Measurements from ENCODE around the gene SH3RF3. TPM values are rescaled to one million over a fixed set of nuclear protein-coding genes. Genes with fewer than 3 reads are reported as not detected.

SH3RF3 gene
- total RNA-seq, 1 experiment from 2014 or later = 0.30 TPM

DNA sequence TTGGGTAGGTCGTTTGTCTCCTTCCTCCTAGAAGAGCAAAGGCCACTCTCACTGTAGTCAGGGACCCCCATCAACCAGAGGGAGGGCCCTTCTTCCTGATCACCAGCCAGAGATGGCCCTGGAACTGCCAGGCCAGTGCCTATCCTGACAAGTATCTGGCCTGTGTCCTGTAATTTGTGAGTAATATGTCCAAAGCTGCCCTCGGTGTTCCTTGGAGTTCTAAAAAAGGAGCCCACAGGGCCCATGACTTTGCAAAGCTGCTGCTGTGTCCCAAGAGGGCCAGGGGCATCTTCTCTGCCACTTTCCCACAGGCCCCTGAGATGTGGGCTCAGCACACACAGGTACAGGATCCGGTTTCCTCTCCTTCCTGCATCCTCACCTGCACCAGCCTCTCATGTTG, 272.4 kb downstream of the SH3RF3 start:
- Histone ChIP-seq H3K27ac (no peak overlapping the region), H3K4me3 (no peak overlapping the region), H3K4me1 (0 out of 2 replicates have a peak, but pooled peaks cover 6% of the 10 kb centered on the region), H3K27me3 (no peaks in the 10 kb centered on the region; the same call in 1 of the 2 replicates), H3K36me3 (no peaks in the 10 kb centered on the region), H3K9me3 (replicated peaks) (no peaks in the 10 kb centered on the region)
- DNase-seq = no peak

DNA sequence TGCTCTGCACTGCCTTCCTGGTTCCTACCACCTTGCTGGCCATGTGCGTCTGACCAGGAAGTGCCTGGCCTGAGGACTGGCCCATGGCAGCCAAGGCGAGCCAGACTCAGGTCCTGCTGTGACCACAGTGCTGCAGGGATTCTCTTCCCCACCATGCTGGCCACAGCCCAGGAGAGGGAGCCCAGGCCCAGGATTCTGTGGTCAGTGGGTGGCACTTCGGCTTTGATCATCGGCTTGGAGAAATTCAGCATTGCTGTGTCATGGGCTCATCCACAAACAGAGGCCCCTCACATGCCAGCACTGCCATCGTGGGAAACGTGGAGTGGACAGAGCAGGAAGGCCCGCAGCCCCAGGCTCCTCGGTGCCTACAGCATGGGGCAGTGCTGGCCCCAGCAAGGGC, 273.2 kb downstream of the SH3RF3 start:
- H3K36me3 ChIP-seq = no peaks in the 10 kb centered on the region
- no peak overlapping the region for H3K4me3 ChIP-seq
- 0 out of 2 replicates have a peak, but pooled peaks cover 6% of the 10 kb centered on the region for H3K4me1 ChIP-seq
- DNase-seq = peak in 1 of 2 experiments; percentile 27
- H3K27me3 ChIP-seq = no peaks in the 10 kb centered on the region; the same call in 1 of the 2 replicates
- no peak overlapping the region for H3K27ac ChIP-seq
- no peaks in the 10 kb centered on the region for H3K9me3 ChIP-seq (replicated peaks)

DNA sequence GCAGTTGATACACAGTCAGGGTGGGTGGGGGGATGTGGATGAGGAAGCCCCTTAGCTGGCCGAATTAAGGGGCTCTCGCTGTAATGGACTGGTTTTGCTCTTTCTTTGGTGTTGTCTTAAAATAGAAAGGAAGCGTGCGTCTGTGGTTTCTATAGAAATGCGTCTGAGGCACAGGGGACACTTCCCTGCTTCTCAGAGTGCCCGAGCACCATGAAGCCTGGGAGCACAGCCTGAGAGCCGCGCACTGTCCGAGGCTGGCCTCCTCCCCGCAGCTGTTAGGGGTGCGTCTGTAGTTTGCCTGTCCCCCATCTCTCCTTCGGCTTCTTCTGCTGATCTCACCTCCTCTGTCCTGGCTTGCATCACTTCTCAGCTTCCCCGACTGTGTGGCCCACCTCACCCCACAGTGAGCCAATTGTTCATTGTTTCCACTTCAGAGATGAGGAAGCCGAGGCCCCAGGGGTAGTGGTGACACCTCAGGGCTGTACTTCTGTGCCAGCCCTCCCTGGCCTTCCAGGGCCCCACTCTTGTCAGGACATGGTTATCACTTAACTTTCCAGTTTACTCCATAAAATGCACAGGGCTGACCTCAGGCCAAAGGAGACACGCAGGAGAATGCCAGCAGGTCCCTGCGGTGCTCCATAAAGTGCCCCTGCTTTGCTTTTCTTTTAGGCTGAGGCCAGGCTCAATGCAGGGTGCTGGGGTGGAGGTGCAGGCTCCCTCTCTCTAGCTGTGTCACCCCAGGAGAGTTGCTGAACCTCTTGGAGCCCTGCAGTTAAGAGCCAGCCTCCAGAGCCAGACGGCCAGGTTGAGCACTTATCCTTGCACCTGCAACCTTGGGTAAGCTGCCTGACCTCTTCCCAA, 274.2 kb downstream of the SH3RF3 start:
- no peak overlapping the region for H3K4me3 ChIP-seq
- H3K9me3 ChIP-seq (replicated peaks) = no peaks in the 10 kb centered on the region
- H3K4me1 ChIP-seq = peaks cover 11% of the 10 kb centered on the region; the same call in 1 of the 2 replicates
- no peak overlapping the region for H3K27ac ChIP-seq
- no peaks in the 10 kb centered on the region for H3K36me3 ChIP-seq
- DNase-seq = peak; percentile 42 to 58
- H3K27me3 ChIP-seq = no peaks in the 10 kb centered on the region; the same call in 1 of the 2 replicates

DNA sequence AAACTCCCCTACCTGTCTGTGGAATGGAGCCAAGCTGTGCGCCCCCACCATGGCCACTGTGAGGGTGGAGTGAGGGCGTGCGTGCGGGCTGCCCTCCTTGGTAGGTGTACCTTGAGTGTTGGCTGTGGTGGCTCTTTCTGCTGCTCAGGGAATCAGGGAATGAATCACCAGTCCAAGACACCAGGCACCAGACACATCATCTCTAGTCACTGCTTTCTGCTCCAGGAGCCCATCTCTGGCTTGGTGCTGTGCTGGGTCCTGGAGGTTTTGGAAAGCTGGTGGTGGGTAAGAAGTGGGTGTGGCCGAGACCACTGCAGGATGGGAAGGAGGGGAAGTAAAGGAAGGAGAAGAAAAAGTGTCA, 274.8 kb downstream of the SH3RF3 start:
- no peaks in the 10 kb centered on the region; the same call in 1 of the 2 replicates for H3K27me3 ChIP-seq
- no peak overlapping the region for H3K27ac ChIP-seq
- no peaks in the 10 kb centered on the region for H3K9me3 ChIP-seq (replicated peaks)
- H3K4me3 ChIP-seq = no peak overlapping the region
- DNase-seq = no peak
- H3K4me1 ChIP-seq = peaks cover 11% of the 10 kb centered on the region; the same call in 1 of the 2 replicates
- H3K36me3 ChIP-seq = no peaks in the 10 kb centered on the region

DNA sequence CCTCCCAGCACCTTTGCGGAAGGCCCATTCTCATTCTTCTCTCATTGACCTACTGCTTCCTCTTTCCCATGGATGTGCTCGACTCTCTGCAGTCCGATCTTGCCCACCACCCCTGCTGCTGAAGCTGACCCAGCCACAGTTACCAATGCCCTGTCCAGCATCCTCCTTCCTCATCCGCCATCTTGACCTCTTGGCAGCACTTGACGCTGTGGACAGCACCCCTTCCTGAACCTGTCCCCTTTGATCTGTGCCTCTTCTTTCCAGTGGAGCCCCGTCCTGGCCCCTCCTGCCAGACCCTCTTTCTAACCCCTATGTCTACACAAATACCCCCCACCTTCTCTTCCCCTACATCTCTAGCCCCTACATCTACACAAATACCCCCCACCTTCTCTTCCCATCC, 275.7 kb downstream of the SH3RF3 start:
- H3K4me3 ChIP-seq = no peak overlapping the region
- H3K4me1 ChIP-seq = peaks cover 20% of the 10 kb centered on the region
- H3K9me3 ChIP-seq (replicated peaks) = no peaks in the 10 kb centered on the region
- no peaks in the 10 kb centered on the region; the same call in 1 of the 2 replicates for H3K27me3 ChIP-seq
- no peak overlapping the region for H3K27ac ChIP-seq
- H3K36me3 ChIP-seq = no peaks in the 10 kb centered on the region
- DNase-seq = no peak

DNA sequence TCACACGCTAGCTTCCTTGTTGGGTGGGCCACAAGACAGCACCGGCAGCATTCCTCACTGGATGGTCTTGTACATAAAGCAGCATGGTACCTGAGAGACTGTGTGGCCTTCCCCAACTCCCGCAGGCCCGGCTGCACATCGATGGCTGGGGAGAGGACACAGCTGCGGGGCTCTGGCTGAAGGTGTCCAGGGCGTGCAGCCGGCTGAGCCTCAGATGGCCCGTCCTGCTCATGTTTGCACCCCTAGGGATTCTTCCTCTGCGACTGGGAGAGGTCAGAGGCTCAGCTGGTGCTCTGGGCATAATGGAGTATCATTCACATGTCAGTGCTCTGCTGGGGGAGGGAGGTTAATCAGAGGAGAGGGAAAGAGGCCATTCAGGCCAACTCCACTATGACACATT, 276.9 kb downstream of the SH3RF3 start:
- no peaks in the 10 kb centered on the region for H3K9me3 ChIP-seq (replicated peaks)
- H3K27me3 ChIP-seq = no peaks in the 10 kb centered on the region; the same call in none of the 2 replicates
- no peaks in the 10 kb centered on the region for H3K36me3 ChIP-seq
- H3K27ac ChIP-seq = no peak overlapping the region
- H3K4me1 ChIP-seq = peaks cover 30% of the 10 kb centered on the region
- H3K4me3 ChIP-seq = no peak overlapping the region
- no peak for DNase-seq

DNA sequence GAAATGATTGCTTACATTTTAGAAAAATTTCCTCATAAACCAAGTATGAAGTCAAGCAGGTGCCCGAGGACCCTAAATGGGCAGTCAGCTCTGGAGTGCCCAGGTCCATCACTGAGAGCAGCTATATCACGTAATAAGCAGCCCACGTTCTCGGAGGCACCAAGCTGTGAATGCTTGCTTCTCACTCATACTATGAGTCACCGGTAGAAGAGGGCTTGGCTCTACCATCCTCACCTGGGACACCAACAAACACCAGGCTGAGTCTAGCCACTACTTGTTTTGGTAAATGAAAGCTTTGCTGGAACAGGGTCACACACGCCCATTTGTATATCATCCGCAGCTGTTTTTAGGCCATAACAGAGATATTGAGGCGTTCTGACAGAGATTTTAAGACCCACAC, 277.3 kb downstream of the SH3RF3 start:
- Histone ChIP-seq H3K9me3 (replicated peaks) (no peaks in the 10 kb centered on the region), H3K4me1 (peaks cover 34% of the 10 kb centered on the region), H3K36me3 (no peaks in the 10 kb centered on the region), H3K4me3 (no peak overlapping the region), H3K27ac (no peak overlapping the region), H3K27me3 (no peaks in the 10 kb centered on the region; the same call in none of the 2 replicates)
- no peak for DNase-seq

DNA sequence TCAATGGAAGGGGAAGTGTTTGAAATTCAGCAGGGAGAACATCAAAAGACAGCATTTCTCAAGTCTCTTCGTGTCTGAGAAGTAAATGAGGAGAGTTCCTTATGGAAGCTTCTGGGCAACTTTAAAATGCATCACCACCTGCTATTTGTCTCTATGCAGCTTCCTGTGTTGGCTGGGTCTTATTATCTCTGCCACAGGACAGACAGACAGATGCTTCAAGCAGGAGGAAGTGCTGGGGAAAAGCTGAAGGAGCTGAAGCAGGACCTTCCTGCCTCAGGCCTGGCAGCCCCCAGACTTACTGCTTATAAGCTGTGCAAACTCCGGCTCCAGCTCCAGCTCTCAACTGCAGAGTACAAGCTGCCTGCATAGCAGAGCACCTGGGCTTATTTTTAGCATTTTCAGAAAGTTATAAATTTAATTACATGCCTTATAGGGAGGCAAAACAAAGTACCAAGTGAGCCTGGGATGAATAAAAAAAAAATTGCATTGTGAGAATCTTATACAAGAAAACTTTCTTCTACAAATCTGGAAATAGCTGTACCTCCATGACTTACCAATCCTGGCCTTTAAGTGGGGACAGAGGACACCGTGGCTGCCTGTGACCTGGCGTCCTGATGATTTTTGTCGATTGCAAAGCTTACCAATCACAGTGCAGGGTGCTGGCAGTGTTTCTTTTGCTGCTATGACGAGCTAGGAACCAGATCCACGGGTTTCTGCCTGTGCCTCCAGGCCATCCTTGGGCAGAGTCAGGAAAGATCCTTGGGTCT, 278.5 kb downstream of the SH3RF3 start:
- Histone ChIP-seq H3K4me3 (no peak overlapping the region), H3K4me1 (peaks cover 43% of the 10 kb centered on the region), H3K9me3 (replicated peaks) (no peaks in the 10 kb centered on the region), H3K36me3 (no peaks in the 10 kb centered on the region), H3K27me3 (no peaks in the 10 kb centered on the region; the same call in none of the 2 replicates), H3K27ac (no peak overlapping the region)
- no peak for DNase-seq

DNA sequence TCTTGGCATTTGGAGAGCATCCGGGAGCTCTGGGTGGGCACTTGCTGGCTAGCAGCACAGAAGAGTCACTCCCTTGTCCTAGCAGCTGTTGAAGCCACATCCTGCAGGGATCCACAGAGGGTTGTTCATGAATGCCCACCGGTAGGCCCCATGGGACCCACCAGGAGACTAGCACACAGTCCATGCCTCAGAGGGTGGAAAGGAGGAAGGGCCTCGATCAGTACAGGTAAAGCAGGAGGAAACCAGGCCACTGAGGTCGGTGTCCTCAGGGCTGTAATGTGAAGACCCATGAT, 279.0 kb downstream of the SH3RF3 start:
- H3K36me3 ChIP-seq = no peaks in the 10 kb centered on the region

DNA sequence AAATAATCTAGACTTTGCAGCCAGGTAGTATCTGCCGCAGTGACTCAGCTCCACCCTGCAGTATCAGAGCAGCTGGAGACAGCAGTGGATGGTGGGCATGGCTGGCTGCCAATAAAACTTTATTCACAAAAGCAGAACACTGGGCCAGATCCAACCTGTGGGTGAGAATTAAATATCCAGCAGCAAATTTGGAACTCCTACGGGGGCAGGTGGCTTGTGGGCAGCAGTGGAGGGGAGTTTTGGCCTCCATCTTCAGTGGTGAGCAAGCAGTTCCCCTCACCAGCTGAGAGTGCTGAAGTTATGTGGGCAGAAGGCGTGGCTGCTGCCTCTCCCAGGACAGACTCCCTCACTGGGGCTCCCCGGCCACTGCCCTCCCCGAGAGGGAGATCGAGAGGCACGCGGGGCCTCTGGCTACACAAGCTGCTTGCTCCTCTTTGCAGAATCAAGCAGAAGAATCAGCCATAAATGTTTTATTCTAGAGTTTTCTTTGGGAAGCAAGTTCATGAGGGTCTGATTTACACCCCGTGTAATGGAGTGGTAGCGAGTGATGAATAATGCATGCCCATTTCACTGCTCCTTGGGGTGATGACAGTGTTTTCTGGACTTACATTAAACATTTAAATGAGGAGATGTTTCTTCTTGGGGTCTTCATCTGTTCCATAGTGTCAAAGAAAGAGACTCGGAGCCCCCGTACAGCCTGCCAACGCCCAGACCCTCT, 280.5 kb downstream of the SH3RF3 start:
- no peaks in the 10 kb centered on the region; the same call in 1 of the 2 replicates for H3K27me3 ChIP-seq
- H3K9me3 ChIP-seq (replicated peaks) = no peaks in the 10 kb centered on the region
- no peak overlapping the region for H3K4me3 ChIP-seq
- DNase-seq = peak in 1 of 2 experiments; percentile 34
- peaks cover 37% of the 10 kb centered on the region for H3K4me1 ChIP-seq
- no peak overlapping the region for H3K27ac ChIP-seq
- H3K36me3 ChIP-seq = no peaks in the 10 kb centered on the region

More for the DNA sequence above, 279.0 kb downstream of the SH3RF3 start:
- Histone ChIP-seq H3K4me1 (peaks cover 41% of the 10 kb centered on the region), H3K27me3 (no peaks in the 10 kb centered on the region; the same call in none of the 2 replicates), H3K9me3 (replicated peaks) (no peaks in the 10 kb centered on the region), H3K27ac (no peak overlapping the region), H3K4me3 (no peak overlapping the region)
- DNase-seq = peak; percentile 40 to 43

DNA sequence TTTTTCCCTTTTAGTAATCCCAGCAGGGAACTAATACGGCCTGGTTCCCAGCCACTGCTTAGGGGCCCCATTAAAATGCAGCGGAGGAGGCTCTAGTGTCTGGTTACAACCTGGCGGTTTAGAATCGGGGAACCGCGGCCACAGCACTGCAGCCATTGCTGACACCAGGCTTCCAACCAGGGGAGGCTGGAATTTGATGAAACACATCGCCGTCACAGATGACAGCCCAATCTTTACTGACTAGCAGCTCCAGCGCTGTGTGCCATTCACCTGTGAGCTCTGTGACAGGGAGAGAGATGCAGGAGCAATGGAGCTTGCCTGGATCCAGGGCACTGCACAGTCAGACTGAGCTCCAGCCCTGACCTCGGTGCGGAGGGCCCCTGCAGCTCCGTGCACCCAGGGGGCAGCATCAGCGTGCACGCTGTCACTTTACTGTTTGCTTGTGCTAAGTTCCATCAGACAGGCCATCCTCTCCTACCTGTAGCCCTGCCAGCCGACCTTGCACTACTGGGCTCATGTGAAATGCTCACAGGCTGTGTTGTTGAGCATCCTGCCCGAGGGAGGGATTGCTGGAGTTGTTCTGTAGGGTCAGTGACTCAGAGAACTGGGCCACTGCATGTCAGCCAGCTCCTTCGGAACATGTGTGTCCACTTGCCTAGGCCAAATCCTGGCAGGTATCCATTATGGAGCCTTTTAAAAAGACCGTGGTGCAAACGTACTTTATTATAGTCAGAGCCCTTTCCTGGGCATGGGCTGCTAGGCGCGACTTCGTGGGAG, 281.2 kb downstream of the SH3RF3 start:
- no peaks in the 10 kb centered on the region for H3K36me3 ChIP-seq
- peak in 1 of 2 experiments; percentile 50 for DNase-seq
- no peaks in the 10 kb centered on the region; the same call in 1 of the 2 replicates for H3K27me3 ChIP-seq
- H3K4me1 ChIP-seq = peaks cover 37% of the 10 kb centered on the region
- no peaks in the 10 kb centered on the region for H3K9me3 ChIP-seq (replicated peaks)
- no peak overlapping the region for H3K27ac ChIP-seq
- H3K4me3 ChIP-seq = no peak overlapping the region

DNA sequence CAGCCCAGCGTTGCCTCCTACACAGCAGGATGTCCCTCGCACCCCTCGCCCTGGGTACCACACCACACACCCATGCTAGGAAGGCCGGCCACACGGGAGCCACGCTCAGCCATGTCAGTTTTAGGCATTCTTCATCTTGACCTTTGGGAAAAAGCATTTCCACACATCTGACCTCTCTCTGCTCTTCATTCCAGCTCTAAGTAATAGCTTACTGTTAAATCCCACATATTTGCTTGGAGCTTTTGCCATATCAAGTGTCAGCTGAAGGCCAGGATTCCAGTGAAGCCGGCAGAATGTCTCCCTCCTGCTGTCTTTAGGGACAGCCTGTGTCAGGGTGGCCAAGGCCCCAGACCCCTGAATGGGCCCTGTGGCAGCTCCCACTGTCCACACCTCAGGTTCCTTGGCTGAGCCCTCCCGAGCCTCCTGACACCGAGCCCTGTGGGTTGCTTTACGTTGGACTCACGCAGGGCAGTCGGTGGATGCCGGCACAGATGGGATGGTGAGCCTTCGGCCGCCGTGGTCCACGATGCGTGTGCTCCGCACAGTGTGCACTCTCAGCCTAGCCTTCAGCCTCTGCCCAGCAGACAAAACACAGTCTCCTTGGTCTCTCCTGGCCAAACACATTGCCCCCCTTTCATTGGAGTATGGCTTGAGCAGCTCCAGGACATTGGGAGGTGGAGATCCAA, 282.8 kb downstream of the SH3RF3 start:
- H3K36me3 ChIP-seq = no peaks in the 10 kb centered on the region
- DNase-seq = no peak

DNA sequence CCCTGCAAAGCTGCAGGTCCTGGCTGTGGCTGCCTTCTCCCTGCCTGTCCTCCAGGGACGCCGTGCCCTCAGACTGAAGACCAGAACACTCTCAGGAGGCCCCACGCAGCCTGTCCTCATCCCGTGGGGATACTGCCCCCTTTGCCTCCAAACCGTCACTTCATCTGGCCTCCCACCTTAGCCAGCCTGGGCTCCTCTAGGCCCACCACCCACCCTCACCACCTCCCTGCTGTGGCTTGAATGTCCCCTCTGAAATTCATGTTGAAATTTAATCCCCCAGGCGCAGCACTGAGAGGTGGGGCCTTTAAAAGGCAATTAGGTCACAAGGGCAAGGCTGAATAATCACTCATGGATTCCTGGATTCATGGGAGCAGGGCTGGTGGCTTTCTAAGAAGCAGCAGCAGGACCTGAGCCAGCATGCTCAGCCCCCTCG, 286.6 kb downstream of the SH3RF3 start:
- no peak overlapping the region for H3K27ac ChIP-seq
- peaks cover 14% of the 10 kb centered on the region for H3K4me1 ChIP-seq
- no peak for DNase-seq
- H3K36me3 ChIP-seq = no peaks in the 10 kb centered on the region
- no peaks in the 10 kb centered on the region for H3K9me3 ChIP-seq (replicated peaks)
- H3K4me3 ChIP-seq = no peak overlapping the region
- no peaks in the 10 kb centered on the region; the same call in none of the 2 replicates for H3K27me3 ChIP-seq

More for the DNA sequence above, 282.8 kb downstream of the SH3RF3 start:
- peaks cover 37% of the 10 kb centered on the region for H3K4me1 ChIP-seq
- no peak overlapping the region for H3K4me3 ChIP-seq
- no peaks in the 10 kb centered on the region for H3K9me3 ChIP-seq (replicated peaks)
- no peaks in the 10 kb centered on the region; the same call in 1 of the 2 replicates for H3K27me3 ChIP-seq
- H3K27ac ChIP-seq = no peak overlapping the region
